Esophagus mucosa (tissue), 1 donor: ENCODE measurements around the gene FAM78B. TPM values are rescaled to one million over a fixed set of nuclear protein-coding genes. Genes with fewer than 3 reads are reported as not detected.

Experiments
- ATAC-seq: fragments of 200-7000 bp; cut with Tn5 transposase; one replicate; pipeline ENCODE4 v1.9.1; 2020
- total RNA-seq: library from RNA; stranded (reverse); gene quantifications from one replicate; pipeline ENCODE4 v1.2.4, GENCODE V29; 2023
- donor health status: DM: yes; HTN: yes; CAD: no.

FAM78B gene
- total RNA-seq, 1 donor from 2014 or later = 0.88 TPM

- no peak for ATAC-seq
These were observed 49.0 kb downstream of the FAM78B start for GRCh38 chr1:166117776-166118175.

- ATAC-seq = no peak
These were observed 50.8 kb downstream of the FAM78B start for GRCh38 chr1:166116026-166116425.

GRCh38 chr1:166114419-166114818, 52.4 kb downstream of the FAM78B start:
- no peak for ATAC-seq

GRCh38 chr1:166113630-166114029, 53.2 kb downstream of the FAM78B start:
- no peak for ATAC-seq

- no peak for ATAC-seq
These were observed 53.8 kb downstream of the FAM78B start for GRCh38 chr1:166113031-166113430.

GRCh38 chr1:166112425-166112824, 54.4 kb downstream of the FAM78B start:
- ATAC-seq = no peak

GRCh38 chr1:166111430-166111829, 55.4 kb downstream of the FAM78B start:
- ATAC-seq = no peak

- ATAC-seq = no peak
These were observed 76.6 kb downstream of the FAM78B start for GRCh38 chr1:166090244-166090643.

GRCh38 chr1:166089804-166090203, 77.0 kb downstream of the FAM78B start:
- no peak for ATAC-seq

- no peak for ATAC-seq
These were observed 78.2 kb downstream of the FAM78B start for GRCh38 chr1:166088572-166088955.

- ATAC-seq = no peak
These were observed 78.8 kb downstream of the FAM78B start for GRCh38 chr1:166087734-166088571.

- no peak for ATAC-seq
These were observed 80.5 kb downstream of the FAM78B start for GRCh38 chr1:166086113-166086883.

- ATAC-seq = no peak
These were observed 82.2 kb downstream of the FAM78B start for GRCh38 chr1:166084613-166085012.

GRCh38 chr1:166083887-166084286, 82.9 kb downstream of the FAM78B start:
- peak; percentile 25 for ATAC-seq

- ATAC-seq = no peak
These were observed 84.2 kb downstream of the FAM78B start for GRCh38 chr1:166082601-166083000.

GRCh38 chr1:166080967-166081870, 85.6 kb downstream of the FAM78B start:
- ATAC-seq = no peak

GRCh38 chr1:166080277-166080966, 86.4 kb downstream of the FAM78B start:
- no peak for ATAC-seq

GRCh38 chr1:166079276-166079675, 87.5 kb downstream of the FAM78B start:
- ATAC-seq = no peak

GRCh38 chr1:166073489-166073888, 93.3 kb downstream of the FAM78B start:
- ATAC-seq = no peak

GRCh38 chr1:166069390-166069789, 97.4 kb downstream of the FAM78B start:
- ATAC-seq = no peak

GRCh38 chr1:166066107-166066506, 100.7 kb downstream of the FAM78B start:
- ATAC-seq = no peak

GRCh38 chr1:166064951-166065350, 101.8 kb downstream of the FAM78B start:
- no peak for ATAC-seq
